ENCODE measurements around the gene NCF2. TPM values are rescaled to one million over a fixed set of nuclear protein-coding genes. Genes with fewer than 3 reads are reported as not detected.
"Not testable (repeated sequence)": the region's sequence is repeated elsewhere in the genome, so short reads cannot be mapped to it uniquely, and the experiment has no call there.

Gene NCF2
- total and polyA plus RNA-seq, 2 donors: 11.9 to 13.3 TPM

DNA sequence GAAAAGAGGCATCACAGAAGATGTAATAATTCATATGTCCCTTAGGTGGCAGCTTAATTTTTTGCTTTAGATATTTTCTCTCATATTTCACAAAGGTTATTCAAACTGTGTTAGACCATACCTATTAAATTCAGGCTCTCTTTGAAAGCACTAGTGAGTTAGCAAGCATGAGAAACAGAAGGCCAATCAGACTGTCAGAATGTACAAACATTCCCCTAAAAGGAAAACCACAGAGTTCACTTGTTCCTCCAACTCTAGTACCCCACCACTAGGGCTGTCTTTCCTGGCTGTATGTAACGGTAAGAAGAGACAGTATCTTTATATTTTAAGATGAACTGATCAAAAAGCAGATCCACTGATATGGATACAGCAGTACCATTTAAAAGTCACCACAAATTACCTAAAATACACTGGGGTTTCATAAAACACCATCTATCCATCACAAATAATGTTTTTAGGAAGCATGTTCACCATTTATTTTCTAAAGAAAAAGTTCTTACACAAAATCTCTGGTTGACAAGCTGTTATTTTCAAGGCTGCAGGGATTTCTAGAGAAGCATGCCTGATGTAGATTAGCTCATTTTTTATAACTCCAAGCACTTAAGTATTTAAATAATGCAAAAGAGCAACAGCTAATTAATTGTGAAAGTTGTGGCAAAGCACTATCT, 43.6 kb upstream of the NCF2 start:
- WGBS: 0% methylated on average over 1 of the region's 1 CpG
- peaks cover under 1 to 24% of the 10 kb centered on the region in 2 donors for H3K36me3 ChIP-seq (ENCODE audit: control insufficient read depth in 2 of 2, insufficient read depth in 2 of 2, low read length in 1 of 2)
- peak in 7 of 9 donors; percentile 60 to 89 (median 74) for DNase-seq (ENCODE audit: low read depth in 6 of 9, low spot score in 9 of 9)
- H3K9me3 ChIP-seq (ENCODE audit: control insufficient read depth in 2 of 2, insufficient read depth in 1 of 2, low read length in 1 of 2): no peaks in the 10 kb centered on the region
- peak overlapping the region in 1 of 2 donors; percentile 91 for H3K27ac ChIP-seq (ENCODE audit: low read depth in 1 of 2, low read length in 1 of 2)
- H3K4me1 ChIP-seq (ENCODE audit: control insufficient read depth in 2 of 2, insufficient read depth in 2 of 2, low read length in 2 of 2): peaks cover 4 to 7% of the 10 kb centered on the region in 2 donors
- H3K27me3 ChIP-seq (ENCODE audit: control insufficient read depth in 2 of 2, insufficient read depth in 1 of 2, low read length in 1 of 2): peaks cover 0 to 9% of the 10 kb centered on the region in 2 donors
- H3K4me3 ChIP-seq (ENCODE audit: low read length in 2 of 2): peak overlapping the region; percentile 89 to 90

- Histone ChIP-seq H3K36me3 (ENCODE audit: control insufficient read depth in 2 of 2, insufficient read depth in 2 of 2, low read length in 1 of 2) (peaks cover 3 to 32% of the 10 kb centered on the region in 2 donors), H3K27me3 (ENCODE audit: control insufficient read depth in 2 of 2, insufficient read depth in 1 of 2, low read length in 1 of 2) (peaks cover 0 to 9% of the 10 kb centered on the region in 2 donors), H3K4me1 (ENCODE audit: control insufficient read depth in 2 of 2, insufficient read depth in 2 of 2, low read length in 2 of 2) (peaks cover 4 to 7% of the 10 kb centered on the region in 2 donors), H3K9me3 (ENCODE audit: control insufficient read depth in 2 of 2, insufficient read depth in 1 of 2, low read length in 1 of 2) (no peaks in the 10 kb centered on the region), H3K27ac (ENCODE audit: low read depth in 1 of 2, low read length in 1 of 2) (peak overlapping the region in 1 of 2 donors; percentile 91), H3K4me3 (ENCODE audit: low read length in 2 of 2) (peak overlapping the region; percentile 35 to 89)
- DNase-seq (ENCODE audit: low read depth in 6 of 9, low spot score in 9 of 9): peak in 4 of 9 donors; percentile 30 to 57 (median 32)
- WGBS: 72% methylated on average over 1 of the region's 1 CpG
These were observed 42.7 kb upstream of the NCF2 start for GRCh38 chr1:183632964-183633363.

DNA sequence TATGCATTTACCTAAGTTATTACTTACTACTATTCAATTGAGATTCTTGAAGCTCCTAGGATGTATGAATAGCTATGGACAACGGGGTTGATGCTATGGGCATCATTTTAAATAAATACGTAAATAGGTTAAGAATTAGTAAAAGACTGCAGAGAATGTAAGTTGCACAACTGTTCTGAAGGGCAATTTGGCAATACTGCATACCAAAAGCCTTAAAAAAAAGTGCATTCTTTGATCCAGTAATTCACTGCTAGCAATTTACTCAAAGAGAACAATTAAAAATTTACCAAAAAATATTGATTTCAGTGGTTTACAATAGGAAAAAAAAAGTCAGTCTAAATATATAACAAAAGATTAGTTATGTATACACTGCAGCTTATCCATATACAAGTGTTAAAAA, 41.9 kb upstream of the NCF2 start:
- H3K36me3 ChIP-seq (ENCODE audit: control insufficient read depth in 2 of 2, insufficient read depth in 2 of 2, low read length in 1 of 2): peaks cover 6 to 39% of the 10 kb centered on the region in 2 donors
- 76% methylated on average over 2 of the region's 2 CpGs for WGBS
- DNase-seq (ENCODE audit: low read depth in 6 of 9, low spot score in 9 of 9): no peak
- no peak overlapping the region for H3K27ac ChIP-seq (ENCODE audit: low read depth in 1 of 2, low read length in 1 of 2)
- no peak overlapping the region for H3K4me3 ChIP-seq (ENCODE audit: low read length in 2 of 2)
- peaks cover 4 to 7% of the 10 kb centered on the region in 2 donors for H3K4me1 ChIP-seq (ENCODE audit: control insufficient read depth in 2 of 2, insufficient read depth in 2 of 2, low read length in 2 of 2)
- peaks cover 0 to 9% of the 10 kb centered on the region in 2 donors for H3K27me3 ChIP-seq (ENCODE audit: control insufficient read depth in 2 of 2, insufficient read depth in 1 of 2, low read length in 1 of 2)
- no peaks in the 10 kb centered on the region for H3K9me3 ChIP-seq (ENCODE audit: control insufficient read depth in 2 of 2, insufficient read depth in 1 of 2, low read length in 1 of 2)

DNA sequence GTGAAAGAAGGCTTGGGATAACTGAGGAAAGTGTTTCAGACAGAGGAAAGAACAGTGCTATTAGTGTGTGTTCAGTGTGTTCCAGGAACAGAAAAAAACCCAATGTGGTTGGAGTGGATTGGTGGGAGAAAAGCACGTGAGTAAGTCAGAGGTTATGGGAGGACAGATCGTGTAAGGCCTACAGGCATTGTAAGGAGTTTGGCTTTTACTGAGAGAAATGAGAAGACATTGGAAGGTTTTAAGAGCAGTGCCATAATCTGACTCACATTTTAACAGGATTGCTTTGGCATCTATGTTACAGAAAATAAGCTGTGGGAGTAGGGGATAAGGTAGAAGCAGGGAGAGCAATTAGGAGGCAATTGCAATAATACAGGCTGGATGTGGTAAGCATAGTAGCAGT, 40.5 kb upstream of the NCF2 start:
- 92% methylated on average over 2 of the region's 2 CpGs for WGBS
- Histone ChIP-seq H3K4me3 (ENCODE audit: low read length in 2 of 2) (no peak overlapping the region), H3K27ac (ENCODE audit: low read depth in 1 of 2, low read length in 1 of 2) (no peak overlapping the region)

DNA sequence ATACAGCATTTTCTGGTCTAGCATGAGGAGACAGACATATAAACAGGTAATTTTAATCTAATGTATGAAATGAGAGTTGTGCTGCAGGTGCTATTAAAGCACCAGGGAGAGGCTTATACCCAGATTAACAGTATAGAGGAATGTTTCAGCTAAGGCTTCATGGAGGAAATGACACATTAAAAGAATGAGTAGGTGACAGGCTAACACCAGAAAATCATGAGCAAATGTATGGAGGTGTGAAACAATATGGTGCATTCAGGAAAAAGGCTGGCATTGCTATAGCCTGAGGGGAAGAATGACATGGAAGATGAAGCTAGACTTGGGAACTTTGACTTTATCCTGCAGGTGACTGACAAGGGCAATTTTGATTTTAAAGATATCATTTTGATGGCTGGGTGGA, 38.3 kb upstream of the NCF2 start:
- Histone ChIP-seq H3K27me3 (ENCODE audit: control insufficient read depth in 2 of 2, insufficient read depth in 1 of 2, low read length in 1 of 2) (no peaks in the 10 kb centered on the region), H3K4me1 (ENCODE audit: control insufficient read depth in 2 of 2, insufficient read depth in 2 of 2, low read length in 2 of 2) (peaks cover 2 to 3% of the 10 kb centered on the region in 2 donors), H3K9me3 (ENCODE audit: control insufficient read depth in 2 of 2, insufficient read depth in 1 of 2, low read length in 1 of 2) (no peaks in the 10 kb centered on the region), H3K27ac (ENCODE audit: low read depth in 1 of 2, low read length in 1 of 2) (no peak overlapping the region), H3K36me3 (ENCODE audit: control insufficient read depth in 2 of 2, insufficient read depth in 2 of 2, low read length in 1 of 2) (peaks cover 11 to 64% of the 10 kb centered on the region in 2 donors), H3K4me3 (ENCODE audit: low read length in 2 of 2) (no peak overlapping the region)
- DNase-seq (ENCODE audit: low read depth in 6 of 9, low spot score in 9 of 9): no peak

More for the DNA sequence above, 40.5 kb upstream of the NCF2 start:
- DNase-seq (ENCODE audit: low read depth in 6 of 9, low spot score in 9 of 9): no peak
- Histone ChIP-seq H3K9me3 (ENCODE audit: control insufficient read depth in 2 of 2, insufficient read depth in 1 of 2, low read length in 1 of 2) (no peaks in the 10 kb centered on the region), H3K4me1 (ENCODE audit: control insufficient read depth in 2 of 2, insufficient read depth in 2 of 2, low read length in 2 of 2) (peaks cover 2 to 3% of the 10 kb centered on the region in 2 donors), H3K36me3 (ENCODE audit: control insufficient read depth in 2 of 2, insufficient read depth in 2 of 2, low read length in 1 of 2) (peaks cover 6 to 50% of the 10 kb centered on the region in 2 donors), H3K27me3 (ENCODE audit: control insufficient read depth in 2 of 2, insufficient read depth in 1 of 2, low read length in 1 of 2) (peaks cover 0 to under 1% of the 10 kb centered on the region in 2 donors)

- not testable (repeated sequence) for H3K4me3 ChIP-seq (ENCODE audit: low read length in 2 of 2); H3K9me3 ChIP-seq (ENCODE audit: control insufficient read depth in 2 of 2, insufficient read depth in 1 of 2, low read length in 1 of 2); H3K27me3 ChIP-seq (ENCODE audit: control insufficient read depth in 2 of 2, insufficient read depth in 1 of 2, low read length in 1 of 2); H3K27ac ChIP-seq (ENCODE audit: low read depth in 1 of 2, low read length in 1 of 2); H3K4me1 ChIP-seq (ENCODE audit: control insufficient read depth in 2 of 2, insufficient read depth in 2 of 2, low read length in 2 of 2); DNase-seq (ENCODE audit: low read depth in 6 of 9, low spot score in 9 of 9)
- peaks cover 14 to 56% of the 10 kb centered on the region in 2 donors for H3K36me3 ChIP-seq (ENCODE audit: control insufficient read depth in 2 of 2, insufficient read depth in 2 of 2, low read length in 1 of 2)
- 78% methylated on average over 3 of the region's 3 CpGs for WGBS
These were observed 36.0 kb upstream of the NCF2 start for GRCh38 chr1:183626236-183626635.

DNA sequence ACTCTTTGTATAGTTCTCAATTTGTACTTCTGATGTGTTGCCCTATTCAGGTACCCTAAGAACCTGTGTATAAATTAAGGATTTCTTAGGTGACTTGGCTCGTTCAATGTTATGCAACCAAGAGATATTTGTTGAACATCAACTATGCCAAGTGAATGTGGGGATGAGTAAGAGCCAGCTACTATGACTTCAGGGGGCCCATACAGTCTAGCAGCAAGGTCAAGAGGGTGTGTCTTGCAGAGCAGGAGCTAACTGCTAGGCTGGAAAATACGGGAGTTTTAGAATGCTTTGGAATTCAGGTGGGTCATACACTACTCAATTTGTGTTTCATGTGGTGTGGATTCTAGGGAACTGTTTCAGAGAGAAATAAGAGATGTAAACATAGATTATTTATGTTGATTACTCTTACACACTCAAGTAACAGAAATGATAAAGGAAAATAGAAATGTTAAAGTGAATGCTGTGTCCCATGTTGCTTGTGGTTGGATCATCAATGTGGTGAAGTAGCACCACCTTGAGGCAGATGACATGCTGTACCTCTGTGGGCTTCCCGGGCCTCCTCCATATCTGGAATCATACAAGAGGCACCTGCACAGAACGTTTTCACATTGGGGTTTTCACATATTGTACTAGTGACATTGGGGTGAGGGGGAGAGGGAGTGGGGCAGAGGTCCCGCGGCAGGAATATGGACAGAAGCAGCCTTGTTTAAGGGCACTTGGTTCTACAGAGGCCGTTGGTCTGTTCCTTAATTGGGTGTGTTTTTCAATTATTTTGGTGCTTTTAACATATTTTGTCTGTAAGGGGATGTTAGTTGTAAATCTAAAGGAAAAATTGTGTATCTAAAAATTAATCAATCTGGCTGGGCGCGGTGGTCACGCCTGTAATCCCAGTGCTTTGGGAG, 32.9 kb upstream of the NCF2 start:
- Histone ChIP-seq H3K36me3 (ENCODE audit: control insufficient read depth in 2 of 2, insufficient read depth in 2 of 2, low read length in 1 of 2) (peaks cover 11 to 33% of the 10 kb centered on the region in 2 donors), H3K9me3 (ENCODE audit: control insufficient read depth in 2 of 2, insufficient read depth in 1 of 2, low read length in 1 of 2) (no peaks in the 10 kb centered on the region), H3K27ac (ENCODE audit: low read depth in 1 of 2, low read length in 1 of 2) (no peak overlapping the region), H3K4me1 (ENCODE audit: control insufficient read depth in 2 of 2, insufficient read depth in 2 of 2, low read length in 2 of 2) (no peaks in the 10 kb centered on the region), H3K27me3 (ENCODE audit: control insufficient read depth in 2 of 2, insufficient read depth in 1 of 2, low read length in 1 of 2) (no peaks in the 10 kb centered on the region), H3K4me3 (ENCODE audit: low read length in 2 of 2) (no peak overlapping the region)
- WGBS: 73% methylated on average over 10 of the region's 10 CpGs
- peak in 5 of 9 donors; percentile 52 to 79 (median 66) for DNase-seq (ENCODE audit: low read depth in 6 of 9, low spot score in 9 of 9)

- no peak for DNase-seq (ENCODE audit: low read depth in 6 of 9, low spot score in 9 of 9)
- H3K27ac ChIP-seq (ENCODE audit: low read depth in 1 of 2, low read length in 1 of 2): no peak overlapping the region
- H3K27me3 ChIP-seq (ENCODE audit: control insufficient read depth in 2 of 2, insufficient read depth in 1 of 2, low read length in 1 of 2): no peaks in the 10 kb centered on the region
- no peaks in the 10 kb centered on the region for H3K4me1 ChIP-seq (ENCODE audit: control insufficient read depth in 2 of 2, insufficient read depth in 2 of 2, low read length in 2 of 2)
- no peak overlapping the region for H3K4me3 ChIP-seq (ENCODE audit: low read length in 2 of 2)
- H3K9me3 ChIP-seq (ENCODE audit: control insufficient read depth in 2 of 2, insufficient read depth in 1 of 2, low read length in 1 of 2): no peaks in the 10 kb centered on the region
- 45% methylated on average over 1 of the region's 1 CpG for WGBS
- peaks cover 8 to 24% of the 10 kb centered on the region in 2 donors for H3K36me3 ChIP-seq (ENCODE audit: control insufficient read depth in 2 of 2, insufficient read depth in 2 of 2, low read length in 1 of 2)
These were observed 31.8 kb upstream of the NCF2 start for GRCh38 chr1:183622013-183622412.

GRCh38 chr1:183620311-183620710, 30.1 kb upstream of the NCF2 start:
- no peaks in the 10 kb centered on the region for H3K9me3 ChIP-seq (ENCODE audit: control insufficient read depth in 2 of 2, insufficient read depth in 1 of 2, low read length in 1 of 2)
- H3K4me1 ChIP-seq (ENCODE audit: control insufficient read depth in 2 of 2, insufficient read depth in 2 of 2, low read length in 2 of 2): no peaks in the 10 kb centered on the region
- H3K27me3 ChIP-seq (ENCODE audit: control insufficient read depth in 2 of 2, insufficient read depth in 1 of 2, low read length in 1 of 2): no peaks in the 10 kb centered on the region
- peaks cover 4 to 10% of the 10 kb centered on the region in 2 donors for H3K36me3 ChIP-seq (ENCODE audit: control insufficient read depth in 2 of 2, insufficient read depth in 2 of 2, low read length in 1 of 2)
- WGBS: 90% methylated on average over 2 of the region's 2 CpGs
- DNase-seq (ENCODE audit: low read depth in 6 of 9, low spot score in 9 of 9): no peak
- no peak overlapping the region for H3K4me3 ChIP-seq (ENCODE audit: low read length in 2 of 2)
- H3K27ac ChIP-seq (ENCODE audit: low read depth in 1 of 2, low read length in 1 of 2): no peak overlapping the region
